ENCODE measurements around the gene ATP6V1G3. TPM values are rescaled to one million over a fixed set of nuclear protein-coding genes. Genes with fewer than 3 reads are reported as not detected.

The ATP6V1G3 gene
- total RNA-seq, 1 donor from 2014 or later, result not detected

DNA sequence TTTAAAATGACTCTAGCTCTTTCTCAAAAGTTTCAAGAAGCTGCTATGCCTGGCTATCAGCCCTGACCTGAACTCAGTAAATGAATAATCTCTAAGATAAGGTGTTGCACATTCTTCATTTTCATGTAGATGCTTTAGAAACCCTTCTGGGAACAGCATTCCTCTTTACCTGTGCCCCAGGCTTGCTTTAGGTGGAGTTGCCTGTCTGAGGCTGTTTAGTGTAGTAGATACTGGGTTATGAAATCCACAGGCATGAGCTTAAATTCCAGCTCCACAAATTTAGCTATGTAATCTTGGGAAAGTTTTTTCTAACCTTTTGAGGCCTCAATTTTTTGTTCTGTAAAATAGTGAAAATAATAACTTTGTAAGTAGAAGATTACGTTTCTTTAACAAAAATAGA lies 41.6 kb downstream of the ATP6V1G3 start:
- Histone ChIP-seq H3K36me3 (ENCODE audit: control insufficient read depth, insufficient read depth, low read length) (no peaks in the 10 kb centered on the region), H3K27me3 (ENCODE audit: control insufficient read depth, insufficient read depth, low read length) (no peaks in the 10 kb centered on the region), H3K4me3 (ENCODE audit: low read depth, low read length) (no peak overlapping the region)
- TF ChIP-seq CTCF (IDR thresholded peaks at IDR 0.05; ENCODE audit: insufficient read depth, low read length, poor library complexity, severe bottlenecking), result no peak
- DNase-seq (ENCODE audit: low read depth), result no peak

- H3K4me3 ChIP-seq (ENCODE audit: low read depth, low read length), result no peak overlapping the region
- no peak for DNase-seq (ENCODE audit: low read depth)
- H3K27me3 ChIP-seq (ENCODE audit: control insufficient read depth, insufficient read depth, low read length), result no peaks in the 10 kb centered on the region
- no peak for TF ChIP-seq CTCF (IDR thresholded peaks at IDR 0.05; ENCODE audit: insufficient read depth, low read length, poor library complexity, severe bottlenecking)
- no peaks in the 10 kb centered on the region for H3K36me3 ChIP-seq (ENCODE audit: control insufficient read depth, insufficient read depth, low read length)
These were observed 42.4 kb downstream of the ATP6V1G3 start for GRCh38 chr1:198498103-198498385.

GRCh38 chr1:198497326-198498102 lies 43.0 kb downstream of the ATP6V1G3 start:
- DNase-seq (ENCODE audit: low read depth), result no peak
- no peaks in the 10 kb centered on the region for H3K36me3 ChIP-seq (ENCODE audit: control insufficient read depth, insufficient read depth, low read length)
- H3K27me3 ChIP-seq (ENCODE audit: control insufficient read depth, insufficient read depth, low read length), result no peaks in the 10 kb centered on the region
- TF ChIP-seq CTCF (IDR thresholded peaks at IDR 0.05; ENCODE audit: insufficient read depth, low read length, poor library complexity, severe bottlenecking), result no peak
- H3K4me3 ChIP-seq (ENCODE audit: low read depth, low read length), result no peak overlapping the region

DNA sequence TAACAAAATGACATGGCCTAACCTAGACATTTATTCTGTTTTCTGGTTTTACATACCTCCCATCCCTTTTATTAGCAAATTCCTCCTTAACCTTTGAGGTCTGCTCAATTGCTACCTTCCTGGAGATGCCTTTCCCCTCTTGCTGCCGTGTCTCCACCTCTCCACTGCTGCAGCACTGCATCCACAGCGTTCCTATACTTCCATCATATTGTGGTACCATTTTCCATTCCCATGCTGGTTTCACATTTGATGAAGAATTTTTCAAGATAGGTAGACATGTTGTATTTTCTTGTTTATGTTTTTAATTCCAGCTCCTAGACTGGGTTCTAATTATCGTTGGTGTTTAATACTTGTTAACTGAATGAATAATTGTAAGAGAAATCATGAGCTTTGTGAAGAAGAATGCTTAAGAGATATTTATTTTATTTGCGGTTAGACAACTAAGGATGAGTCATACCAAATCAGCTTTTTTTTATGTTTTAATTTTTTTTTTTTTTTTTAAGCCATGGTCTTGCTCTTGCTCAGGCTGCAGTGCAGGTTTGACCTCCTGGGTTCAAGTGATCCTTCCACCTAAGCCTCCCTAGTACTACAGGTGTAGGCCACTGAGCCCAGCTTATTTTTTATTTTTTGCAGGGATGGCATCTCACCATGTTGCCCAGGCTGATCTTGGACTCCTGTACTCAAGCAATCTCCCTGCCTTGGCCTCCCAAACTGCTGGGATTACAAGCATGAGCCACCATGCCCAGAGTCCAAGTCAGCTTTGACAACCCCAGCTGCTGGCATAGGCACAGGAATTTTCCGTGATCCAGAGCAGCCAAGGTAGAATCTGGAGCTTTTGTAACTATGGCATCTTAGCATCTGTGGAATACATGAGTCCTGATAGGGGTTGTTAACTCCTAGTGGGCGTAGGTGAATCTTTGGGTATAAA lies 44.0 kb downstream of the ATP6V1G3 start:
- no peak overlapping the region for H3K4me3 ChIP-seq (ENCODE audit: low read depth, low read length)
- H3K27me3 ChIP-seq (ENCODE audit: control insufficient read depth, insufficient read depth, low read length), result no peaks in the 10 kb centered on the region
- no peak for TF ChIP-seq CTCF (IDR thresholded peaks at IDR 0.05; ENCODE audit: insufficient read depth, low read length, poor library complexity, severe bottlenecking)
- H3K36me3 ChIP-seq (ENCODE audit: control insufficient read depth, insufficient read depth, low read length), result no peaks in the 10 kb centered on the region
- no peak for DNase-seq (ENCODE audit: low read depth)

DNA sequence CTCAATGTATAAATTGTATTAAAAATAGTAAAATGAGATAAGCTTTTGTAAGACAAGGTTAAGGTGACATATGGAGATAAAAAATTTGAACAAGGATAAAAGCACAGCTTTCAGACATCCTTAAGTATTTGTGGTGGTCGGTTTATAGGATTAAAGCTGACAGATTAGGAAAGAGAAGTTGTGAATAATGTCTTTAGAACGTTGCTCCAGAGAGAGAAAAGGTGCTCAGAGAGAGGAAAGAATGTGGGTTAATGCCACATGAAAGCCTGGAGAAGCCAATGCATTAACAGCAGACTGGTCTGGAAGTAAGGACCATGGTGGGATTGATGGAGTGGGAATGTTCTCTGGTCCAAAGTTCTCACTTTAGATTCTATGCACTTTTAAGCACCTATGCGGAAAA lies 44.8 kb downstream of the ATP6V1G3 start:
- Histone ChIP-seq H3K36me3 (ENCODE audit: control insufficient read depth, insufficient read depth, low read length) (no peaks in the 10 kb centered on the region), H3K27me3 (ENCODE audit: control insufficient read depth, insufficient read depth, low read length) (no peaks in the 10 kb centered on the region), H3K4me3 (ENCODE audit: low read depth, low read length) (no peak overlapping the region)
- no peak for DNase-seq (ENCODE audit: low read depth)
- no peak for TF ChIP-seq CTCF (IDR thresholded peaks at IDR 0.05; ENCODE audit: insufficient read depth, low read length, poor library complexity, severe bottlenecking)

Measured in kidney epithelial cell (primary cell).